ENCODE results near the gene GNA12. TPM values are rescaled to one million over a fixed set of nuclear protein-coding genes. Genes with fewer than 3 reads are reported as not detected.

The GNA12 gene
- total and polyA plus RNA-seq, 10 of the 15 experiments (the other 5 are each of a cell fraction or from before 2014, with no cell fraction given) = 1.9 to 51.8 (median 12.6) TPM

DNA sequence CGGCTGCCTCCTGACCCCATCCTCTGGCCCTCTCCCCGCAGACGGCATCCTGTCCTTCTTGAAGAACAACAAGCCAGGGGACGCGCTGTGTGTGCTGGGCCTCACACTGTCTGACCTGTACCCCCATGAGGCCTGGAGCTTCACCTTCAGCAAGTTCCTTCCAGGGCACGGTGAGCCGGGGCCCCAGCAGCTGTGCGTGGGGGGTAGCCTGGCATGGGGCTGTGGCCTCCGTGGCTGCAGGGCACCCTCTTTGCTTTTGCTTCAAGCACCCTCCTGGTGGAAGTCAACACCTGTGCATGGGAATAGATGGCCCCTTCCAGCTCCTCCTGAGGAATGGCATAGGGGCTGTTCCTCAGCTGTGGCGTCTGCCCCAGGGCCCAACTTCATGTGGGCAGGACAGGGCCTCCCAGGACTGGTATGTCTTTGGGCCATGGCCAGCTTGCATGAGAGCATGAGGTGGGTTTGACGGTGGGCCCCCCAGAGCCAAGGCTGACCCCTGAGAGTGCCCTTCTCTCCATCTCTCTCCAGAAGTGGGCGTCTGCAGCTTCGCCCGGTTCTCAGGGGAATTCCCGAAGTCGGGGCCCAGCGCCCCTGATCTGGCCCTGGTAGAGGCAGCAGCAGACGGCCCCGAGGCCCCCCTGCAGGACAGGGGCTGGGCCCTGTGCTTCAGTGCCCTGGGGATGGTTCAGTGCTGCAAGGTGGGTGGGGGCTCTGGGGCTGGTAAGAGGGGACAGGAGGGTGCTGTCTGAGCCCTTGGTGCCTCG lies 135.4 kb downstream of the GNA12 start (continued):
- TF ChIP-seq, protein P1, sequence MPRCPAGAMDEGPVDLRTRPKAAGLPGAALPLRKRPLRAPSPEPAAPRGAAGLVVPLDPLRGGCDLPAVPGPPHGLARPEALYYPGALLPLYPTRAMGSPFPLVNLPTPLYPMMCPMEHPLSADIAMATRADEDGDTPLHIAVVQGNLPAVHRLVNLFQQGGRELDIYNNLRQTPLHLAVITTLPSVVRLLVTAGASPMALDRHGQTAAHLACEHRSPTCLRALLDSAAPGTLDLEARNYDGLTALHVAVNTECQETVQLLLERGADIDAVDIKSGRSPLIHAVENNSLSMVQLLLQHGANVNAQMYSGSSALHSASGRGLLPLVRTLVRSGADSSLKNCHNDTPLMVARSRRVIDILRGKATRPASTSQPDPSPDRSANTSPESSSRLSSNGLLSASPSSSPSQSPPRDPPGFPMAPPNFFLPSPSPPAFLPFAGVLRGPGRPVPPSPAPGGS (IDR thresholded peaks at IDR 0.05; ENCODE audit: borderline replicate concordance, insufficient read depth, low read depth, low read length, poor library complexity, severe bottlenecking) = no peak
- TF ChIP-seq, protein P2, sequence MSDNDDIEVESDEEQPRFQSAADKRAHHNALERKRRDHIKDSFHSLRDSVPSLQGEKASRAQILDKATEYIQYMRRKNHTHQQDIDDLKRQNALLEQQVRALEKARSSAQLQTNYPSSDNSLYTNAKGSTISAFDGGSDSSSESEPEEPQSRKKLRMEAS (IDR thresholded peaks at IDR 0.05; ENCODE audit: low read depth, low read length) = no peak
- TF ChIP-seq, protein P3, sequence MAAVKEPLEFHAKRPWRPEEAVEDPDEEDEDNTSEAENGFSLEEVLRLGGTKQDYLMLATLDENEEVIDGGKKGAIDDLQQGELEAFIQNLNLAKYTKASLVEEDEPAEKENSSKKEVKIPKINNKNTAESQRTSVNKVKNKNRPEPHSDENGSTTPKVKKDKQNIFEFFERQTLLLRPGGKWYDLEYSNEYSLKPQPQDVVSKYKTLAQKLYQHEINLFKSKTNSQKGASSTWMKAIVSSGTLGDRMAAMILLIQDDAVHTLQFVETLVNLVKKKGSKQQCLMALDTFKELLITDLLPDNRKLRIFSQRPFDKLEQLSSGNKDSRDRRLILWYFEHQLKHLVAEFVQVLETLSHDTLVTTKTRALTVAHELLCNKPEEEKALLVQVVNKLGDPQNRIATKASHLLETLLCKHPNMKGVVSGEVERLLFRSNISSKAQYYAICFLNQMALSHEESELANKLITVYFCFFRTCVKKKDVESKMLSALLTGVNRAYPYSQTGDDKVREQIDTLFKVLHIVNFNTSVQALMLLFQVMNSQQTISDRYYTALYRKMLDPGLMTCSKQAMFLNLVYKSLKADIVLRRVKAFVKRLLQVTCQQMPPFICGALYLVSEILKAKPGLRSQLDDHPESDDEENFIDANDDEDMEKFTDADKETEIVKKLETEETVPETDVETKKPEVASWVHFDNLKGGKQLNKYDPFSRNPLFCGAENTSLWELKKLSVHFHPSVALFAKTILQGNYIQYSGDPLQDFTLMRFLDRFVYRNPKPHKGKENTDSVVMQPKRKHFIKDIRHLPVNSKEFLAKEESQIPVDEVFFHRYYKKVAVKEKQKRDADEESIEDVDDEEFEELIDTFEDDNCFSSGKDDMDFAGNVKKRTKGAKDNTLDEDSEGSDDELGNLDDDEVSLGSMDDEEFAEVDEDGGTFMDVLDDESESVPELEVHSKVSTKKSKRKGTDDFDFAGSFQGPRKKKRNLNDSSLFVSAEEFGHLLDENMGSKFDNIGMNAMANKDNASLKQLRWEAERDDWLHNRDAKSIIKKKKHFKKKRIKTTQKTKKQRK (IDR thresholded peaks at IDR 0.05; ENCODE audit: low read depth, low read length) = no peak
- TF ChIP-seq MYC (IDR thresholded peaks at IDR 0.05; ENCODE audit: insufficient read depth, insufficient read length, insufficient replicate concordance, low read length, severe bottlenecking) = no peak
